ACC112 (cell line): ENCODE data around the gene POLR1D.

ENCODE experiments used
- H2AFZ ChIP-seq: fragments of 200-600 bp; sonication (generic); one replicate; pipeline ENCODE4 v1.6.0; 2017; ENCODE audit warnings: antibody characterized with exemption, low read length; ENCODE audit not compliant: unreplicated experiment
- H3K27ac ChIP-seq: fragments of 200-600 bp; sonication (generic); 2 replicates; pipeline ENCODE4 v1.5.1; 2014; ENCODE audit warnings: low read depth, mild to moderate bottlenecking, antibody characterized with exemption, low read length, moderate library complexity
- H3K27me3 ChIP-seq: fragments of 200-600 bp; sonication (generic); 2 replicates; pipeline ENCODE4 v1.6.1; 2014; ENCODE audit warnings: mild to moderate bottlenecking, antibody characterized with exemption, low read length, moderate library complexity, mixed read lengths; ENCODE audit not compliant: insufficient read depth
- H3K36me3 ChIP-seq: fragments of 200-600 bp; sonication (generic); 2 replicates; pipeline ENCODE4 v1.6.1; 2016; ENCODE audit warnings: mild to moderate bottlenecking, antibody characterized with exemption, low read length, moderate library complexity, mixed read lengths; ENCODE audit not compliant: insufficient read depth
- H3K4me1 ChIP-seq: fragments of 200-600 bp; sonication (generic); one replicate; pipeline ENCODE4 v1.6.1; 2016; ENCODE audit warnings: low read length, mixed read lengths; ENCODE audit not compliant: insufficient read depth, unreplicated experiment, control insufficient read depth
- H3K4me3 ChIP-seq: fragments of 200-600 bp; sonication (generic); 2 replicates; pipeline ENCODE4 v1.5.1; 2014; ENCODE audit warnings: mild to moderate bottlenecking, low read depth, low read length
- H3K79me2 ChIP-seq: fragments of 200-600 bp; sonication (generic); one replicate; pipeline ENCODE4 v1.6.0; 2016; ENCODE audit warnings: low read length; ENCODE audit not compliant: control insufficient read depth, unreplicated experiment, insufficient read depth

POLR1D gene

GRCh38 chr13:27658546-27658945, 36.9 kb downstream of the POLR1D start:
- Histone ChIP-seq H3K27me3 (no peaks in the 10 kb centered on the region), H3K4me3 (no peak overlapping the region), H3K27ac (peak overlapping the region; percentile 43), H3K79me2 (no peaks in the 10 kb centered on the region), H2AFZ (no peak overlapping the region), H3K36me3 (no peaks in the 10 kb centered on the region), H3K4me1 (peaks cover 15% of the 10 kb centered on the region)

- Histone ChIP-seq H3K27ac (peak overlapping the region; percentile 43; the same call in 1 of the 2 replicates), H3K4me3 (no peak overlapping the region), H3K79me2 (no peaks in the 10 kb centered on the region), H3K36me3 (no peaks in the 10 kb centered on the region), H3K4me1 (peaks cover 15% of the 10 kb centered on the region), H2AFZ (no peak overlapping the region), H3K27me3 (no peaks in the 10 kb centered on the region)
Observed at GRCh38 chr13:27659145-27659865, 37.6 kb downstream of the POLR1D start.

GRCh38 chr13:27660511-27660910, 38.8 kb downstream of the POLR1D start:
- no peak overlapping the region for H3K27ac ChIP-seq
- no peaks in the 10 kb centered on the region for H3K79me2 ChIP-seq
- H3K4me3 ChIP-seq = no peak overlapping the region
- H2AFZ ChIP-seq = no peak overlapping the region
- H3K27me3 ChIP-seq = no peaks in the 10 kb centered on the region
- H3K36me3 ChIP-seq = no peaks in the 10 kb centered on the region
- peaks cover 15% of the 10 kb centered on the region for H3K4me1 ChIP-seq

- Histone ChIP-seq H3K4me1 (peaks cover 15% of the 10 kb centered on the region), H3K27ac (no peak overlapping the region), H3K79me2 (no peaks in the 10 kb centered on the region), H3K4me3 (no peak overlapping the region), H2AFZ (no peak overlapping the region), H3K27me3 (no peaks in the 10 kb centered on the region), H3K36me3 (no peaks in the 10 kb centered on the region)
Observed at GRCh38 chr13:27661017-27661416, 39.3 kb downstream of the POLR1D start.

GRCh38 chr13:27662738-27663470, 41.2 kb downstream of the POLR1D start:
- H3K79me2 ChIP-seq = no peaks in the 10 kb centered on the region
- H2AFZ ChIP-seq = no peak overlapping the region
- peaks cover 11% of the 10 kb centered on the region for H3K4me1 ChIP-seq
- H3K4me3 ChIP-seq = no peak overlapping the region
- H3K27ac ChIP-seq = no peak overlapping the region
- H3K36me3 ChIP-seq = no peaks in the 10 kb centered on the region
- H3K27me3 ChIP-seq = no peaks in the 10 kb centered on the region

GRCh38 chr13:27663947-27664346, 42.3 kb downstream of the POLR1D start:
- Histone ChIP-seq H3K4me1 (peaks cover 1% of the 10 kb centered on the region), H3K79me2 (no peaks in the 10 kb centered on the region), H3K4me3 (no peak overlapping the region), H2AFZ (no peak overlapping the region), H3K27me3 (no peaks in the 10 kb centered on the region), H3K36me3 (no peaks in the 10 kb centered on the region), H3K27ac (no peak overlapping the region)

GRCh38 chr13:27665333-27665732, 43.6 kb downstream of the POLR1D start:
- no peaks in the 10 kb centered on the region for H3K79me2 ChIP-seq
- H3K4me3 ChIP-seq = no peak overlapping the region
- H3K27me3 ChIP-seq = no peaks in the 10 kb centered on the region
- no peak overlapping the region for H2AFZ ChIP-seq
- no peaks in the 10 kb centered on the region for H3K4me1 ChIP-seq
- H3K36me3 ChIP-seq = no peaks in the 10 kb centered on the region
- no peak overlapping the region for H3K27ac ChIP-seq

- Histone ChIP-seq H2AFZ (no peak overlapping the region), H3K79me2 (no peaks in the 10 kb centered on the region), H3K27me3 (no peaks in the 10 kb centered on the region), H3K36me3 (no peaks in the 10 kb centered on the region), H3K27ac (no peak overlapping the region), H3K4me3 (no peak overlapping the region), H3K4me1 (no peaks in the 10 kb centered on the region)
Observed at GRCh38 chr13:27665761-27666160, 44.1 kb downstream of the POLR1D start.

- Histone ChIP-seq H3K27ac (no peak overlapping the region), H2AFZ (no peak overlapping the region), H3K36me3 (no peaks in the 10 kb centered on the region), H3K4me1 (no peaks in the 10 kb centered on the region), H3K79me2 (no peaks in the 10 kb centered on the region), H3K4me3 (no peak overlapping the region), H3K27me3 (no peaks in the 10 kb centered on the region)
Observed at GRCh38 chr13:27666951-27667350, 45.3 kb downstream of the POLR1D start.

GRCh38 chr13:27667946-27668345, 46.3 kb downstream of the POLR1D start:
- no peak overlapping the region for H3K27ac ChIP-seq

GRCh38 chr13:27670861-27671260, 49.2 kb downstream of the POLR1D start:
- H3K4me1 ChIP-seq = no peaks in the 10 kb centered on the region
- H3K36me3 ChIP-seq = no peaks in the 10 kb centered on the region
- no peak overlapping the region for H3K4me3 ChIP-seq
- H3K27ac ChIP-seq = no peak overlapping the region
- H3K79me2 ChIP-seq = no peaks in the 10 kb centered on the region
- no peak overlapping the region for H2AFZ ChIP-seq
- no peaks in the 10 kb centered on the region for H3K27me3 ChIP-seq

More at GRCh38 chr13:27667946-27668345, 46.3 kb downstream of the POLR1D start:
- Histone ChIP-seq H3K79me2 (no peaks in the 10 kb centered on the region), H2AFZ (no peak overlapping the region), H3K27me3 (no peaks in the 10 kb centered on the region), H3K4me1 (no peaks in the 10 kb centered on the region), H3K4me3 (no peak overlapping the region), H3K36me3 (no peaks in the 10 kb centered on the region)
